A549 (cell line): ENCODE measurements around the gene TEX264. TPM values are rescaled to one million over a fixed set of nuclear protein-coding genes. Genes with fewer than 3 reads are reported as not detected.

Experiments
- ATAC-seq, 2 experiments: fragments of 200-7000 bp in 1 of 2; fragments of >200 bp in 1 of 2; cut with Nextera tagmentation in 1 of 2; cut with Tn5 transposase in 1 of 2; 3 replicates each; pipeline versions ENCODE4 v1.8.0 to v1.9.1; 2018 to 2020; ENCODE audit warnings: mild to moderate bottlenecking in 1 of 2, moderate library complexity in 1 of 2
- CTCF ChIA-PET: fragments of 300-600 bp; sonication (Branson Sonifier 250); formaldehyde crosslinking; extraction: SDS; loops from one replicate; lab custom pipeline; 2021; ENCODE audit warnings: antibody characterized with exemption, inconsistent platforms; lab: Yijun Ruan, JAX
- POLR2A ChIA-PET: fragments of 350-600 bp; formaldehyde crosslinking; extraction: SDS; loops from one replicate; lab custom pipeline; 2021; ENCODE audit warnings: antibody characterized with exemption, inconsistent platforms; lab: Yijun Ruan, JAX
- DNase-seq, 2 experiments: peaks; one replicate each; pipeline versions ENCODE4 v3.0.0 to v3.0.0-alpha.2; 2011 to 2016; ENCODE audit warnings: low read depth in 1 of 2, low spot score in 1 of 2
- FAIRE-seq: peaks from 2 replicates; lab custom pipeline; 2011; peaks lifted over from hg19 to GRCh38; lab: Jason Lieb, UNC
- H3K27ac ChIP-seq, 2 experiments: fragments of >200 bp; sonication (Bioruptor Twin); formaldehyde crosslinking; 3 replicates each; pipeline ENCODE4 v1.5.1; 2016 to 2017
- H3K4me1 ChIP-seq: fragments of >200 bp; sonication (Bioruptor Twin); formaldehyde crosslinking; 3 replicates; pipeline ENCODE4 v1.6.1; 2016
- H3K4me2 ChIP-seq: fragments of >200 bp; sonication (Bioruptor Twin); formaldehyde crosslinking; 3 replicates; pipeline ENCODE4 v1.6.1; 2016
- H3K4me3 ChIP-seq: fragments of >200 bp; sonication (Bioruptor Twin); formaldehyde crosslinking; 3 replicates; pipeline ENCODE4 v1.5.1; 2016
- H3K9me3 ChIP-seq: fragments of >200 bp; sonication (Bioruptor Twin); formaldehyde crosslinking; 3 replicates; pipeline ENCODE4 v1.6.1; 2016
- BHLHE40 ChIP-seq: IDR thresholded peaks from 2 replicates; pipeline ENCODE4 v1.6.1; 2012; ENCODE audit warnings: low read depth, low read length, inconsistent platforms
- CBX2 ChIP-seq: fragments of 200-600 bp; sonication (generic); IDR thresholded peaks from 2 replicates; pipeline ENCODE4 v1.6.1; 2016; ENCODE audit warnings: low read depth, mild to moderate bottlenecking, borderline replicate concordance
- ELK1 ChIP-seq: fragments of 150-350 bp; IDR thresholded peaks from 2 replicates; pipeline ENCODE4 v1.6.1; 2014; ENCODE audit warnings: low read depth, mild to moderate bottlenecking, low read length
- HOXA7 ChIP-seq: fragments of 250-450 bp; sonication (Bioruptor Pico); IDR thresholded peaks from 2 replicates; pipeline ENCODE4 v1.5.0; 2020; ENCODE audit warnings: mild to moderate bottlenecking, moderate library complexity
- HOXB13 ChIP-seq: fragments of 250-450 bp; sonication (Bioruptor Pico); IDR thresholded peaks from 2 replicates; pipeline ENCODE4 v1.5.0; 2020; ENCODE audit warnings: low read depth, mild to moderate bottlenecking, moderate library complexity
- KDM1A ChIP-seq: fragments of 200-600 bp; sonication (generic); IDR thresholded peaks from 2 replicates; pipeline ENCODE4 v1.6.1; 2016; ENCODE audit warnings: low read depth, mild to moderate bottlenecking
- MAZ ChIP-seq: fragments of 150-350 bp; IDR thresholded peaks from 2 replicates; pipeline ENCODE4 v1.6.1; 2014; ENCODE audit warnings: antibody characterized with exemption, low read depth, low read length, borderline replicate concordance
- MYC ChIP-seq: IDR thresholded peaks from 2 replicates; pipeline ENCODE4 v1.6.1; 2012; ENCODE audit warnings: mild to moderate bottlenecking, inconsistent platforms, low read length, improper control_type of control experiment, borderline replicate concordance
- RCOR1 ChIP-seq: fragments of 150-350 bp; IDR thresholded peaks from 2 replicates; pipeline ENCODE4 v1.6.1; 2014; ENCODE audit warnings: antibody characterized with exemption, low read length, low read depth
- REST ChIP-seq: fragments of 200-600 bp; sonication (generic); IDR thresholded peaks from 2 replicates; pipeline ENCODE4 v1.6.1; 2016; ENCODE audit warnings: antibody characterized with exemption, mild to moderate bottlenecking, moderate library complexity
- RFX5 ChIP-seq: fragments of 450-650 bp; IDR thresholded peaks from 2 replicates; pipeline ENCODE4 v1.7.1; 2014; ENCODE audit warnings: antibody characterized with exemption, mild to moderate bottlenecking, moderate library complexity
- RNF2 ChIP-seq: fragments of 200-600 bp; sonication (generic); IDR thresholded peaks from 2 replicates; pipeline ENCODE4 v1.6.1; 2016; ENCODE audit warnings: low read depth, mild to moderate bottlenecking, antibody characterized with exemption, moderate library complexity, borderline replicate concordance
- TFCP2L1 ChIP-seq: fragments of 250-450 bp; sonication (Bioruptor Pico); IDR thresholded peaks from 2 replicates; pipeline ENCODE4 v1.5.0; 2021; ENCODE audit warnings: mild to moderate bottlenecking
- ZC3H11A ChIP-seq: fragments of 450-650 bp; IDR thresholded peaks from 2 replicates; pipeline ENCODE4 v1.6.1; 2014; ENCODE audit warnings: antibody characterized with exemption, mild to moderate bottlenecking
- WGBS: methylation state at CpG from one replicate; pipeline ENCODE4 v1.1.6; 2017; ENCODE audit errors: missing lambda C conversion rate; 5-methylcytosine and 5-hydroxymethylcytosine counted together
- polyA plus RNA-seq, 4 experiments: library from polyadenylated mRNA; depleted of rRNA in 3 of 4; stranded (reverse); fragments of >200 nt; fragmentation: RNase III in 1 of 4; extraction: RNeasy Plus Mini Kit Qiagen cat#74134 plus additional on column Dnase treatment in 1 of 4; gene quantifications; 2 replicates in 3 of 4; 3 replicates in 1 of 4; pipeline ENCODE4 v1.2.3, GENCODE V29; 2011 to 2017
- TF ChIP-seq, protein P1 (sequence below): fragments of 250-450 bp; sonication (Bioruptor Pico); IDR thresholded peaks from 2 replicates; pipeline ENCODE4 v1.5.0; 2020; ENCODE audit warnings: low read depth, mild to moderate bottlenecking, moderate library complexity
- TF ChIP-seq, protein P2 (sequence below): fragments of 250-450 bp; sonication (Bioruptor Pico); IDR thresholded peaks from 2 replicates; pipeline ENCODE4 v1.5.0; 2021; ENCODE audit warnings: mild to moderate bottlenecking, moderate library complexity, borderline replicate concordance
- TF ChIP-seq, protein P3 (sequence below): IDR thresholded peaks from 2 replicates; pipeline ENCODE4 v1.6.1; 2012
- TF ChIP-seq, protein P4 (sequence below): fragments of >200 bp; sonication (Bioruptor Twin); formaldehyde crosslinking; IDR thresholded peaks from 3 replicates; pipeline ENCODE4 v1.6.1; 2016

The TEX264 gene
- polyA plus RNA-seq, 2 of the 4 experiments (the other 2 are of a cell fraction), result 47.9 to 54.7 TPM

- TF ChIP-seq ZC3H11A (no peak), RFX5 (no peak), RCOR1 (no peak), KDM1A (no peak), TFCP2L1 (no peak), CBX2 (no peak)
- TF ChIP-seq, protein P1, sequence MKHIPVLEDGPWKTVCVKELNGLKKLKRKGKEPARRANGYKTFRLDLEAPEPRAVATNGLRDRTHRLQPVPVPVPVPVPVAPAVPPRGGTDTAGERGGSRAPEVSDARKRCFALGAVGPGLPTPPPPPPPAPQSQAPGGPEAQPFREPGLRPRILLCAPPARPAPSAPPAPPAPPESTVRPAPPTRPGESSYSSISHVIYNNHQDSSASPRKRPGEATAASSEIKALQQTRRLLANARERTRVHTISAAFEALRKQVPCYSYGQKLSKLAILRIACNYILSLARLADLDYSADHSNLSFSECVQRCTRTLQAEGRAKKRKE (CRISPR knock-in tag), result no peak
- TF ChIP-seq, protein P2, sequence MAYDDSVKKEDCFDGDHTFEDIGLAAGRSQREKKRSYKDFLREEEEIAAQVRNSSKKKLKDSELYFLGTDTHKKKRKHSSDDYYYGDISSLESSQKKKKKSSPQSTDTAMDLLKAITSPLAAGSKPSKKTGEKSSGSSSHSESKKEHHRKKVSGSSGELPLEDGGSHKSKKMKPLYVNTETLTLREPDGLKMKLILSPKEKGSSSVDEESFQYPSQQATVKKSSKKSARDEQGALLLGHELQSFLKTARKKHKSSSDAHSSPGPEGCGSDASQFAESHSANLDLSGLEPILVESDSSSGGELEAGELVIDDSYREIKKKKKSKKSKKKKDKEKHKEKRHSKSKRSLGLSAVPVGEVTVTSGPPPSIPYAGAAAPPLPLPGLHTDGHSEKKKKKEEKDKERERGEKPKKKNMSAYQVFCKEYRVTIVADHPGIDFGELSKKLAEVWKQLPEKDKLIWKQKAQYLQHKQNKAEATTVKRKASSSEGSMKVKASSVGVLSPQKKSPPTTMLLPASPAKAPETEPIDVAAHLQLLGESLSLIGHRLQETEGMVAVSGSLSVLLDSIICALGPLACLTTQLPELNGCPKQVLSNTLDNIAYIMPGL (CRISPR knock-in tag), result no peak
- TF ChIP-seq, protein P3, sequence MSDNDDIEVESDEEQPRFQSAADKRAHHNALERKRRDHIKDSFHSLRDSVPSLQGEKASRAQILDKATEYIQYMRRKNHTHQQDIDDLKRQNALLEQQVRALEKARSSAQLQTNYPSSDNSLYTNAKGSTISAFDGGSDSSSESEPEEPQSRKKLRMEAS, result no peak
- FAIRE-seq, result no peak
- CTCF ChIA-PET, result interaction anchor here (0.6 to 1.1 kb wide), 4 partner anchors 14 to 160 kb away, joined by 3 to 4 read pairs (median 3); no protein-coding TSS in a partner anchor
- no peak for ATAC-seq
- DNase-seq, result no peak
- Histone ChIP-seq H3K4me2 (no peak overlapping the region), H3K27ac (no peak overlapping the region), H3K4me1 (no peaks in the 10 kb centered on the region), H3K4me3 (no peak overlapping the region), H3K9me3 (no peaks in the 10 kb centered on the region)
- 2% methylated on average over 5 of the region's 5 CpGs for WGBS
- POLR2A ChIA-PET, result no interaction called here
Measured at GRCh38 chr3:51716805-51717204, 45.8 kb downstream of the TEX264 start.

GRCh38 chr3:51717446-51717845 lies 46.4 kb downstream of the TEX264 start:
- TF ChIP-seq BHLHE40, result no peak
- no peak for TF ChIP-seq HOXB13 (CRISPR knock-in tag)
- TF ChIP-seq RNF2, result no peak
- no peak for TF ChIP-seq ELK1
- TF ChIP-seq MYC, result no peak
- TF ChIP-seq, protein P4, sequence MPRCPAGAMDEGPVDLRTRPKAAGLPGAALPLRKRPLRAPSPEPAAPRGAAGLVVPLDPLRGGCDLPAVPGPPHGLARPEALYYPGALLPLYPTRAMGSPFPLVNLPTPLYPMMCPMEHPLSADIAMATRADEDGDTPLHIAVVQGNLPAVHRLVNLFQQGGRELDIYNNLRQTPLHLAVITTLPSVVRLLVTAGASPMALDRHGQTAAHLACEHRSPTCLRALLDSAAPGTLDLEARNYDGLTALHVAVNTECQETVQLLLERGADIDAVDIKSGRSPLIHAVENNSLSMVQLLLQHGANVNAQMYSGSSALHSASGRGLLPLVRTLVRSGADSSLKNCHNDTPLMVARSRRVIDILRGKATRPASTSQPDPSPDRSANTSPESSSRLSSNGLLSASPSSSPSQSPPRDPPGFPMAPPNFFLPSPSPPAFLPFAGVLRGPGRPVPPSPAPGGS, result no peak
- TF ChIP-seq MAZ, result no peak
- no peak for TF ChIP-seq HOXA7
- TF ChIP-seq REST, result no peak
- Histone ChIP-seq H3K4me2 (no peak overlapping the region), H3K4me1 (no peaks in the 10 kb centered on the region), H3K4me3 (no peak overlapping the region), H3K9me3 (no peaks in the 10 kb centered on the region), H3K27ac (no peak overlapping the region)
- ChIA-PET POLR2A (no interaction called here), CTCF (no interaction called here)
- DNase-seq (no peak), FAIRE-seq (no peak), ATAC-seq (no peak)
- WGBS, result no CpG with 5 or more reads among the region's 10 CpGs
